HTERT RPE-1 (cell line): ENCODE results near the gene SPAG16.
"Not testable (repeated sequence)": the region's sequence is repeated elsewhere in the genome, so short reads cannot be mapped to it uniquely, and the experiment has no call there.

ENCODE experiments used
- in situ Hi-C: fragments of 300-500 bp; cut with MboI; formaldehyde crosslinking; loops from 4 replicates; pipeline ENCODE4 v1.14.3; 2020; ENCODE audit warnings: low sequenced_read_pairs

The SPAG16 gene

DNA sequence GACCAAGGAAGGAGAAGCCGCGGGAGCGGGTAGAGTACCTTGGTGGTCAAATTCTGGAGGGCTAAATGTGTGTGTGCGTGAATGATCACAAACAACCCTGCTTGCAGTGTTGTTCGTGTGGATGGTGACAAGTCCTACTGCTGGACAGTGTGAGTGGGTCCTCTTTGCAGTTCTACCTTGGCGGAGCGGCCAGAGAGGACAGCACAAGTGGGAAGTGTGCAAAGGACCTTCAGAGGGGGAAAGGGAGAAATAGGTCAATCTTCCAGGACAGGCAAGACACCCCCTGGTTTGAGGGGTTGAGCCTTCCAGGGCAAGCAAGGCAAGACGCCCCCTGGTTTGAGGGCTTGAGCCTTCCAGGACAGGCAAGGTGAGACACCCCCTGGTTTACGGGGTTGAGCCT, 122.8 kb downstream of the SPAG16 start:
- in situ Hi-C loops = not testable (repeated sequence)

DNA sequence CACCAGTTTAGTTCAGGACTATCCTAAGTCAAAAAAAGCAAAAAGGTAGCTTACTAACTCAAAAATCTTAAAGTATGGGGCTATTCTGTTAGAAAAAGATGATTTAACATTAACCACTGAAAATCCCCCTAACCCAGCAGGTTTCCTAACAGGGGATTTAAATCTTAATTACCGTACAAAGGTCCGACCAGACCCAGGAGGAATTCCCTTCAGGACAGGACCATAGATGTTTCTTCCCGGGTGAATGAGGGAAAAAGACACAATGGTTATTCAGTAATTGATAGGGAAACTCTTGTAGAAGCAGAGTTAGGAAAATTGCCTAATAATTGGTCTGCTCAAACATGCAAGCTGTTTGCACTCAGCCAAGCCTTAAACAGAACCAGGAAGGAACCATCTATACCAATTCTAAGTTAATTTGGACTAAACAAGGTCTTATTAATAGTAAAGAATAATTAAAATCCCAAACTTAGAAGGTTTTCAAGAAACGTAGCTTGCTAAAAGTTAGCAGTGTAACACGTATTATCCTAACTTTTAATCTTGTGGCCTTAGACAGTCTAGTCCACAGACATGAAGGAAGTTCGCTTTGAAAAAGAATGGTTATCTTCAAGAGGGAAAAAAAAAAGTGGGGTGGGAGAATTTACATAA, 124.3 kb downstream of the SPAG16 start:
- in situ Hi-C loops = not testable (repeated sequence)

GRCh38 chr2:213410687-213411086, 126.4 kb downstream of the SPAG16 start:
- in situ Hi-C loops = not testable (repeated sequence)

DNA sequence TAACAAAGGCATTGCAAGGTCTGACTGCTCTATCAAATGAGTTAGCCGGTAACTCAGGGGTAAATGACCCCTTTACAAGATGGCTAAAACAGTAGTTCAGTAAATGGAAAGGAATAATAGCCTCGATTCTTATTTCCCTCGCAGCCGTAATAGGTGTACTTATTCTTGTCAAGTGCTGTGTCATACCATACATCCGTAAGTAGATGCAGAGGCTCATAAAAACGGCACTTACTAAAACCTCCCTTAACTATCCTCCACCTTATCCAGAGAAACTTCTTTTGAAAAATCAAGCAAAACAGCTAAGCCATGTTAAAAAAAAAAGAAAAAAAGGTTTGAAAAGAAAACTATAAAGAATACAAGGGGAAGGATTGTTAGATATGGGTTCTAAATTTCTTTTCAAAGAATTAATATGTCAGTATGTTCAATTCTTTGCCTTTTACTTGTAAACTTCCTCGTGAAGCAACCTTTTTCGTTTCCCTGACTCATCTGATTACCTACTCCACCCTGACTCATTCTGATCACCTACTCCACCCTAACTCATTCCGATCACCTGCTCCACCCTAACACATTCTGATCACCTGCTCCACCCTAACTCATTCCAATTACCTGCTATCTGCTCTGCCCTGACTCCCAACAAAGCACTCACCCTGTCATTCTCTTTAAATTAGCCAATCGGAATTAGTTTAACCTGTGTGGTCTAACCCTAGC, 127.5 kb downstream of the SPAG16 start:
- in situ Hi-C loops = no loop called here

DNA sequence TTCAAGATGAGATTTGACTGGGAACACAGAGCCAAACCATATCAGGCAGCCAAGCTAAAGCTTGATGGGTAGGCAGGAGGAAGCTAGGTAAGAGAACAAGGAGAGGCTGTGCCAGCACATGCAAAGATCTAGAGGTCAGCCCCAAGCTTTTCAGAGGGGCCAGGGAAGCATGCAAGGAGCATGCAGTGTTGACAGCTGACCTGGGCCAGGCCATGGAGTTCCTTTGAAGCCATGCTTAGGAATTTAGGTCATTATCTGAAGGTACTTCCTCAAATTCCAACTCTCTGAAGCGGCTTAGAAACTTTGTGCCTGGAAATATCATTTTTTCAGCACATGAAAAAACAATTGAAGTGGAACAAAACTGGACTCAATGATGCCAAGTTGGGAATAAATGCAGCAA, 130.8 kb downstream of the SPAG16 start:
- in situ Hi-C loops = no loop called here

- in situ Hi-C loops = no loop called here
Measured at GRCh38 chr2:213416832-213417231, 132.6 kb downstream of the SPAG16 start.

GRCh38 chr2:213419980-213420379, 135.7 kb downstream of the SPAG16 start:
- in situ Hi-C loops = no loop called here

- in situ Hi-C loops = no loop called here
Measured at GRCh38 chr2:213420828-213421385, 136.6 kb downstream of the SPAG16 start.

DNA sequence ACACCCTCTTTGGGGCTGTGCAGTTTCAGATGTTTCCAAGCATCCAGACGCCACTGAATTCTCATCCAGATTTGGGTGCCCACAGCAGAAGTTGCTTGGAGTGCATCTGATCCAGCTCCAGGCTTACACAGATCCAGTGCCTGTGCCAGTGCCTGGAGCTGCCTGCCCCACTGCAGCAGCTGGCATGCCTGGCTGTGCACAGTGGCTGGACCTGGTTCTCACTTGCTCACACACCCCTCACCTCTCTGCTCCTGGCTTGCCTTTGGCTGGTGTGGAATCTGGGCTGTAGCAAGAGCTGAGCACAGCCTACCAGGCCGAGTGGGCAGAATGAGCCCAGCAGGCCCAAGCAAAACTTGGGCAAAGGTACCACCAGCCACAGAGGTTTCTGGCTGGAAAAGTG, 137.9 kb downstream of the SPAG16 start:
- in situ Hi-C loops = no loop called here

DNA sequence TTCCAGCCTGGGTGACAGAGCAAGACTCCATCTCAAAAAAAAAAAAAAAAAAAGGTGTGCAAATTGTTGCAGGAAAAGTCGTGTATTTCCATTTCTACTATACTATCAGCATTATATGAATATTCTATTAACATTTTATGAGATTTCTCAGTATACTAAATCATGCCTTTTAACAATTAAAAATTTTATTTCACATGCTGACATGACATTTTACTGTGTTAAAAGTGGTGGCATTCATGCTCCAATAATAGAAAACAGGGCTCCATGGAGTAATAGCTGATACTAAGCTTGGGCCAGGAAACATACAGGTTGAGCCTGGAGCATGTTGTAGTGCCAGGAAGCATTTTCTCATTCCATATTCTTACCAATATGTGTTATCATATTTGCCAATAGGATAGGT, 141.4 kb downstream of the SPAG16 start:
- in situ Hi-C loops = no loop called here

- in situ Hi-C loops = no loop called here
Measured at GRCh38 chr2:213429516-213429915, 145.3 kb downstream of the SPAG16 start.

GRCh38 chr2:213443921-213444320, 159.7 kb downstream of the SPAG16 start:
- in situ Hi-C loops = no loop called here

DNA sequence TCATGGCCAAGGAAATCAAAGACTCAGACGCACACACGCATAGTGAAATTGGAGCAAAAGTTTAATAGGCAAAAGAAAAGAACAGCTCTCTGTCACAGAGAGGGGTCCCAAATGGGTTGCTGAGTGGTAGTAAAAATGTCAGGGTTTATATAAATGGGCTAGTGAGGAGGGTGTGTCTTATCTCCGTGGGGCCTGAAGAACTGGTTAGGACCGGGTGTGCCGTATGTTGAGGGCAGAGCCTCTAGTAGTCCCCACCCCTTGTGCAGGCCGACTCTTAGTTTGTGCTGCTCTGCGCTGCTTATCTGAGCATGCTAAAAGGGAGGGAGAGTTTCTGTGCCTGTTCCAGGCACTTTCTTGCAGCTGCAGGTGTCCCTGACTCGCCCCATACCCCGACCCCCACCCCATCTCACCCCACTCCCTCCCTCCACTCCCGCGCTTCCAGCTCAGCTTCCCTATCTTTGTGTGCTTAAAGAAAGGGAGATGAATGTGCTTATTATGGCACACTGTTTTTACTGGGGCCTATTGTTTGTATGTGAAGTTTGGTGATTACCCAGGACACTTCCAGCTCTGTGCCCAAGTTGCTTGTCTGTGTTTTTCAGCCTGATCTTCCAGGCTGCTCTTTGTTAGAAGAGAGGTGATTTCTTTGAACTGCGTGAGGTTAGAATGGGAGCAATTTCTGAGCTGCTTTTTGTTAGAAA, 167.4 kb downstream of the SPAG16 start:
- in situ Hi-C loops = no loop called here

- in situ Hi-C loops = no loop called here
Measured at GRCh38 chr2:213455316-213456008, 171.2 kb downstream of the SPAG16 start.

DNA sequence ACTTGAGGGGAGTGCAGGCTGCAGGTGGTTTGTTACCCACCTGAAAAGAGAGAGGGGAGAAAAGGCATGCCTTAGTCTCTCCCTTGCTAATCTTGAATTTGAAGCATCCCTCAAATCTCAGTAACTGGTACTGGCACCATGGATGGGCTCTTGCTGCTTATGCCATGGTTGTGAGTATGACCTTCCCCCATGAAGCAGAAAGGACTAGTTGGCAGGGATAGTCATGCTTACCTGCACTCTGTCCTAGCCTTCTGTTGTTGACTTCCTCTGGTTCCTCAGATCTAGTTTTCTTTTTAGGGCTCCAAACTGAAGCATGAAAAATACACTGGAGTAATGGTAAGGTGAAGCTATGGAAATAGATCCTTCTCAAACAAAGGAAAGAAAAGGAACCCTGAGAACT, 191.2 kb downstream of the SPAG16 start:
- in situ Hi-C loops = no loop called here

DNA sequence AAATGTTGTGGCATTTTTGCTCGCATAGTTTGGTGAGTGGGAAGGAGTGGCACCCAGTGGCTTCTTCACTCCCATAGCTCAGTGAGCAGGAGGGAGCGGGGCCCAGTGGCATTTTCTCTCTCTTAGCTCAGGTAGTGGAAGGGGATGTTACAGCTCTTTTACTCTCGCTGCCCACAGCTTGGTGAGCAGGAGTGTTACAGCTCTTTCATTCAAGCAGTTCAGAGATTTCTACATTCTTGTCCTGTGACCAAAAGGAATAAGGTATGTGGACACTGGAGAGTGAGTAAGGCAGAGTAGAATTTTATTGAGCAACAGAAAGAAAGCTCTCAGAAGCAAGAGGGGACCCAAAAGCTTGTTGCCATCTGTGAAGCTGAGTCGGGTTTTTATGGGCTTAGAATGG, 192.4 kb downstream of the SPAG16 start:
- in situ Hi-C loops = no loop called here

DNA sequence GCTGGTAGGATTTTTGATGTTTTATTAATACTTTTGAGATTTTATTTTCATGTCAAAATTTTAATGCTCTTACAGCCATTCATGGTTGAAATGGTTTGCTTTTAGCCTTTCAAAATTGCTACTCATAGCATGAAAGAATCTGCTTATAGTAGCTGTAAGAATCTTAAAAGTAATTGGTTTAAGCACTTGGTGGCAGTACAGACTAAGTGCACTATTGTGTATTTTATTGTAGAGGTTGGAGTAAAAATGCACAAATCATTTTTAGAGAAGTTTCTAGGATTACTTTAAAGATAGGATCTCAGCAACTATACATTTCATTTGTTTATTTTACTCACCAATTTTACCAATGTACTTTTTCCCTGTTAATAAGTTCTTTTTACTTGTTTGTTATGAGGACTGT, 205.8 kb downstream of the SPAG16 start:
- in situ Hi-C loops = no loop called here

- in situ Hi-C loops = no loop called here
Measured at GRCh38 chr2:213491376-213491775, 207.1 kb downstream of the SPAG16 start.

DNA sequence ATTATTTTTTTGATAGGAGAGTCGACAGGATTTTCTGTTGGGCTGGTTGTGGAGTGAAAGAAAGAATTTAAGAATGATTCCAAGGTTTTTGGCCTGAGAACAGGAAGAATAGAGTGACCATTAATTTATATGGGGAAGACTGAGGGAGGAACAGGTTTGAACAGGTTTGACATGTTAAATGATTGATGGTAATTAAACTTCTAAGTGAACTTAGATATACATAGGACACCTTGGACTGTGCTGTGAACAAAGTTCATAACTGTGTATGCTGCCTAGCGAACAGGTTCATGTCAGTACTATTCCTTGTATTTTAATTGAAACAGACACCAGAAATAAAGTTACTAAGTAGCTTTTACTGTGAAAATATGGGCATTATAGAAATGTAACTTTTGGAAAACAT, 212.0 kb downstream of the SPAG16 start:
- in situ Hi-C loops = no loop called here

- in situ Hi-C loops = no loop called here
Measured at GRCh38 chr2:213500881-213501280, 216.6 kb downstream of the SPAG16 start.

DNA sequence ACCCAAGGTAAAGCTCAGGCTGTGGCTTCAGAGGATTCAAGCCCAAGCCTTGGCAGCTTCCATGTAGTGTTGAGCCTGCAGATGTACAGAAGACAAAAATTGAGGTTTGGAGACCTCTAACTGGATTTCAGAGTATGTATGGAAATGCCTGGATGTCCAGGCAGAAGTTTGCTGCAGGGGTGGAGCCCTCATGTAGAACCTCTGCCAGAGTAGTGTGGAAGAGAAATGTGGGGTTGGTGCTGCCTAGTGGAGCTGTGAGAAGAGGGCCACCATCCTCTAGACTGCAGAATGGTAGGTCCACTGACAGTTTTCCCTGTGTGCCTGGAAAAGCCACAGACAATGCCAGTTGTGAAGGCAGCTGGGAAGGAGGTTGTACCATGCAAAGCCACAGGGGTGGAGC, 239.9 kb downstream of the SPAG16 start:
- in situ Hi-C loops = no loop called here
